ENCODE data around the gene TPI1. TPM values are rescaled to one million over a fixed set of nuclear protein-coding genes. Genes with fewer than 3 reads are reported as not detected.
"Not testable (repeated sequence)": the region's sequence is repeated elsewhere in the genome, so short reads cannot be mapped to it uniquely, and the experiment has no call there.

TPI1 gene
- polyA plus RNA-seq, 1 of the 3 experiments (the other 2 are of a cell fraction), result 1,175 TPM

DNA sequence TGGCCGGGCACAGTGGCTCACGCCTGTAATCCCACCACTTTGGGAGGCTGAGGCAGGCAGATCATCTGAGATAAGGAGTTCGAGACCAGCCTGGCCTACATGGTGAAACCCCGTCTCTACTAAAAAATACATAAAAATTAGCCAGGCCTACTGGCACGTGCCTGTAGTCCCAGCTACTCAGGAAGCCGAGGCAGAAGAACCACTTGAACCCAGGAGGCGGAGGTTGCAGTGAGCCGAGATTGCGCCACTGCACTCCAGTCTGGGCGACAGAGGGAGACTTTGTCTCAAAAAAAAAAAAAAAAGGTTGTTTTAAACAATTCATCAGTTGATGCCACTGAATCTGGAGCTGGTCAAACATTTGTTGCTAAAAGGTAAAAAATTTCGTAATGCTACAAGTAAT is 12.5 kb downstream of the TPI1 start:
- H3K4me2 ChIP-seq, POLR2A ChIA-PET, H3K9me2 ChIP-seq: not testable (repeated sequence)

DNA sequence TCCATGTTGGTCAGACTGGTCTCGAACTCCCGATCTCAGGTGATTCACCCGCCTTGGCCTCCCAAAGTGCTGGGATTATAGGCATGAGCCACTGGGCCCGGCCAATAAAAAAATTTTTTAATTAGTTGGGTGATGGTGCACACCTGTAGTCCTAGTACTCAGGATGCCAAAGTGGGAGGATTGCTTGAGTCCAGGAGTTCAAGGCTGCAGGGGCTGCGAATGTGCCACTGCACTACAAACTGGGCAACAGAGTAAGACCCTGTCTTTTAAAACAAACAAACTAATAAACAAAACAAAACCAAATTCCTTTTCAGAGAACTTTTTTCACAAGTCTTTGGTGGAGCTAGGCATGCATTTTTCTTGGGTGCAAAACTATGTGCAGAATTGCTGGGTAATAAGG is 15.9 kb downstream of the TPI1 start:
- H3K4me1 ChIP-seq (ENCODE audit: control insufficient read depth in 1 of 2, insufficient read depth in 2 of 2, low read depth in 1 of 2, low read length in 1 of 2), result no peaks in the 10 kb centered on the region
- no peak overlapping the region for H3K4me3 ChIP-seq (ENCODE audit: low read depth in 2 of 2, low read length in 1 of 2)
- no peak for TF ChIP-seq TAF1 (IDR thresholded peaks at IDR 0.05; ENCODE audit: borderline replicate concordance, low read depth, low read length)
- no peak for TF ChIP-seq CHD2 (IDR thresholded peaks at IDR 0.05; ENCODE audit: low read length, partially characterized antibody)
- TF ChIP-seq FOXM1 (IDR thresholded peaks at IDR 0.05; ENCODE audit: low read depth), result no peak
- no peak for TF ChIP-seq MXI1 (IDR thresholded peaks at IDR 0.05; ENCODE audit: low read depth, low read length)
- no peak for TF ChIP-seq GATA2 (CRISPR knock-in tag; IDR thresholded peaks at IDR 0.05)
- TF ChIP-seq, protein P1, sequence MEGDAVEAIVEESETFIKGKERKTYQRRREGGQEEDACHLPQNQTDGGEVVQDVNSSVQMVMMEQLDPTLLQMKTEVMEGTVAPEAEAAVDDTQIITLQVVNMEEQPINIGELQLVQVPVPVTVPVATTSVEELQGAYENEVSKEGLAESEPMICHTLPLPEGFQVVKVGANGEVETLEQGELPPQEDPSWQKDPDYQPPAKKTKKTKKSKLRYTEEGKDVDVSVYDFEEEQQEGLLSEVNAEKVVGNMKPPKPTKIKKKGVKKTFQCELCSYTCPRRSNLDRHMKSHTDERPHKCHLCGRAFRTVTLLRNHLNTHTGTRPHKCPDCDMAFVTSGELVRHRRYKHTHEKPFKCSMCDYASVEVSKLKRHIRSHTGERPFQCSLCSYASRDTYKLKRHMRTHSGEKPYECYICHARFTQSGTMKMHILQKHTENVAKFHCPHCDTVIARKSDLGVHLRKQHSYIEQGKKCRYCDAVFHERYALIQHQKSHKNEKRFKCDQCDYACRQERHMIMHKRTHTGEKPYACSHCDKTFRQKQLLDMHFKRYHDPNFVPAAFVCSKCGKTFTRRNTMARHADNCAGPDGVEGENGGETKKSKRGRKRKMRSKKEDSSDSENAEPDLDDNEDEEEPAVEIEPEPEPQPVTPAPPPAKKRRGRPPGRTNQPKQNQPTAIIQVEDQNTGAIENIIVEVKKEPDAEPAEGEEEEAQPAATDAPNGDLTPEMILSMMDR (IDR thresholded peaks at IDR 0.05), result no peak
- no peak for TF ChIP-seq SMC3 (IDR thresholded peaks at IDR 0.05; ENCODE audit: low read depth, low read length)
- no peaks in the 10 kb centered on the region for H3K9me3 ChIP-seq
- no peak overlapping the region for H3K27ac ChIP-seq (ENCODE audit: low read depth in 2 of 2, low read length in 1 of 2)
- H4K20me1 ChIP-seq (ENCODE audit: insufficient read depth), result no peaks in the 10 kb centered on the region
- no peak overlapping the region for H2AFZ ChIP-seq (ENCODE audit: low read depth)
- H3K4me2 ChIP-seq, result no peak overlapping the region
- ChIA-PET POLR2A (no interaction called here), CTCF (interaction anchor here (2.7 to 5.2 kb wide), 3 partner anchors 8 to 14 kb away, joined by 14 to 56 read pairs (median 25); partner anchors contain the start of gene SPSB2)
- H3K9me2 ChIP-seq, result no peaks in the 10 kb centered on the region
- H3K9ac ChIP-seq, result no peak overlapping the region
- H3K79me2 ChIP-seq (ENCODE audit: insufficient read depth), result no peaks in the 10 kb centered on the region
- H3F3A ChIP-seq (replicated peaks; ENCODE audit: insufficient read depth), result peaks cover 3% of the 10 kb centered on the region
- H3K36me3 ChIP-seq (replicated peaks in 1 of 2; ENCODE audit: control insufficient read depth in 1 of 2, insufficient read depth in 2 of 2, low read length in 1 of 2), result peaks cover 4 to 5% of the 10 kb centered on the region in 2 experiments
- 96% methylated on average over 5 of the region's 5 CpGs for WGBS (ENCODE audit: low lambda C conversion rate)
- no peak for DNase-seq
- H3K27me3 ChIP-seq (ENCODE audit: insufficient read depth), result no peaks in the 10 kb centered on the region

More for the DNA sequence above, 12.5 kb downstream of the TPI1 start:
- H3K36me3 ChIP-seq (replicated peaks in 1 of 2; ENCODE audit: control insufficient read depth in 1 of 2, insufficient read depth in 2 of 2, low read length in 1 of 2); H3K27me3 ChIP-seq (ENCODE audit: insufficient read depth); H3K27ac ChIP-seq (ENCODE audit: low read depth in 2 of 2, low read length in 1 of 2); H3K9ac ChIP-seq; H3K4me3 ChIP-seq (ENCODE audit: low read depth in 2 of 2, low read length in 1 of 2); H2AFZ ChIP-seq (ENCODE audit: low read depth); H3K9me3 ChIP-seq; H4K20me1 ChIP-seq (ENCODE audit: insufficient read depth); H3F3A ChIP-seq (replicated peaks; ENCODE audit: insufficient read depth); H3K4me1 ChIP-seq (ENCODE audit: control insufficient read depth in 1 of 2, insufficient read depth in 2 of 2, low read depth in 1 of 2, low read length in 1 of 2); DNase-seq: not testable (repeated sequence)
- 96% methylated on average over 11 of the region's 11 CpGs for WGBS (ENCODE audit: low lambda C conversion rate)
- CTCF ChIA-PET, result interaction anchor here (1.0 to 2.5 kb wide), 2 partner anchors 11 to 34 kb away, joined by 3 to 9 read pairs; no protein-coding TSS in a partner anchor
- peaks cover 12% of the 10 kb centered on the region; the same call in 1 of the 2 replicates for H3K79me2 ChIP-seq (ENCODE audit: insufficient read depth)

DNA sequence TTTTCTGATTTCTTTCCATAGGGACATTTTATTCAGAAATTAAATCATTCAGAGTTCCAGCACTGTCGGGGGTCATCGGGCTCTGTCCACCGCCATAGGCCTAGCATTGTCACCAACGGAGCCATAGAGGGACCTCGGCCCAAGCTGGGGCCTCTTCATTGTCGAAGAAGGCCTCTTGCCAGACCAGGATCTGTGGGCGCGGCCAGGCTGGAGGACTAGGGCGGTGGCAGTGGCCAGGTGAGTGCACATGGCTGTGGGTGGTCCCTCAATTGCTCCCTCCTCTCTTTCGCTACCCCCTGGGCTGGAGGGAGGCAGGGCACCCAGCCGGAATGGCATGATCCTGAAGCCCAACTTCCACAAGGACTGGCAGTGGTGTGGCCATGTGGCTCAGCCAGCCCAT is 16.4 kb downstream of the TPI1 start:
- ChIA-PET CTCF (interaction anchor here (4.5 to 5.2 kb wide), 2 partner anchors 11 to 14 kb away, joined by 25 to 56 read pairs; partner anchors contain the start of gene SPSB2), POLR2A (interaction anchor here (1.7 kb wide), 1 partner anchor 14 kb away, joined by 4 read pairs; no protein-coding TSS in a partner anchor)
- no peak for DNase-seq
- WGBS (ENCODE audit: low lambda C conversion rate), result 98% methylated on average over 8 of the region's 11 CpGs
- H3F3A ChIP-seq (replicated peaks; ENCODE audit: insufficient read depth), result peaks cover 3% of the 10 kb centered on the region
- H4K20me1 ChIP-seq (ENCODE audit: insufficient read depth), result no peaks in the 10 kb centered on the region
- H3K4me2 ChIP-seq, result no peak overlapping the region
- H3K9me2 ChIP-seq, result no peaks in the 10 kb centered on the region
- no peak overlapping the region for H2AFZ ChIP-seq (ENCODE audit: low read depth)
- H3K9ac ChIP-seq, result no peak overlapping the region
- no peak overlapping the region for H3K4me3 ChIP-seq (ENCODE audit: low read depth in 2 of 2, low read length in 1 of 2)
- no peaks in the 10 kb centered on the region for H3K9me3 ChIP-seq
- H3K27ac ChIP-seq (ENCODE audit: low read depth in 2 of 2, low read length in 1 of 2), result no peak overlapping the region
- no peaks in the 10 kb centered on the region for H3K79me2 ChIP-seq (ENCODE audit: insufficient read depth)
- no peaks in the 10 kb centered on the region for H3K27me3 ChIP-seq (ENCODE audit: insufficient read depth)
- no peaks in the 10 kb centered on the region for H3K4me1 ChIP-seq (ENCODE audit: control insufficient read depth in 1 of 2, insufficient read depth in 2 of 2, low read depth in 1 of 2, low read length in 1 of 2)
- peaks cover 4 to 5% of the 10 kb centered on the region in 2 experiments for H3K36me3 ChIP-seq (replicated peaks in 1 of 2; ENCODE audit: control insufficient read depth in 1 of 2, insufficient read depth in 2 of 2, low read length in 1 of 2)
- no peak for TF ChIP-seq EP300 (IDR thresholded peaks at IDR 0.05; ENCODE audit: borderline replicate concordance in 1 of 2, low read depth in 1 of 2, low read length in 1 of 2)
- TF ChIP-seq ELF1 (IDR thresholded peaks at IDR 0.05), result no peak
- no peak for TF ChIP-seq FOSL2 (IDR thresholded peaks at IDR 0.05; ENCODE audit: borderline replicate concordance, low read depth)
- TF ChIP-seq RXRA (IDR thresholded peaks at IDR 0.05; ENCODE audit: borderline replicate concordance, low read depth), result no peak
- TF ChIP-seq, protein P2, sequence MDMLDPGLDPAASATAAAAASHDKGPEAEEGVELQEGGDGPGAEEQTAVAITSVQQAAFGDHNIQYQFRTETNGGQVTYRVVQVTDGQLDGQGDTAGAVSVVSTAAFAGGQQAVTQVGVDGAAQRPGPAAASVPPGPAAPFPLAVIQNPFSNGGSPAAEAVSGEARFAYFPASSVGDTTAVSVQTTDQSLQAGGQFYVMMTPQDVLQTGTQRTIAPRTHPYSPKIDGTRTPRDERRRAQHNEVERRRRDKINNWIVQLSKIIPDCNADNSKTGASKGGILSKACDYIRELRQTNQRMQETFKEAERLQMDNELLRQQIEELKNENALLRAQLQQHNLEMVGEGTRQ (IDR thresholded peaks at IDR 0.05; ENCODE audit: borderline replicate concordance, low read depth, low read length), result no peak
- no peak for TF ChIP-seq RCOR1 (IDR thresholded peaks at IDR 0.05; ENCODE audit: low read length)
- no peak for TF ChIP-seq TCF12 (IDR thresholded peaks at IDR 0.05)
- TF ChIP-seq GABPA (IDR thresholded peaks at IDR 0.05; ENCODE audit: low read depth), result no peak
- no peak for TF ChIP-seq SIN3A (IDR thresholded peaks at IDR 0.05; ENCODE audit: borderline replicate concordance, low read depth, low read length)
- TF ChIP-seq, protein P3, sequence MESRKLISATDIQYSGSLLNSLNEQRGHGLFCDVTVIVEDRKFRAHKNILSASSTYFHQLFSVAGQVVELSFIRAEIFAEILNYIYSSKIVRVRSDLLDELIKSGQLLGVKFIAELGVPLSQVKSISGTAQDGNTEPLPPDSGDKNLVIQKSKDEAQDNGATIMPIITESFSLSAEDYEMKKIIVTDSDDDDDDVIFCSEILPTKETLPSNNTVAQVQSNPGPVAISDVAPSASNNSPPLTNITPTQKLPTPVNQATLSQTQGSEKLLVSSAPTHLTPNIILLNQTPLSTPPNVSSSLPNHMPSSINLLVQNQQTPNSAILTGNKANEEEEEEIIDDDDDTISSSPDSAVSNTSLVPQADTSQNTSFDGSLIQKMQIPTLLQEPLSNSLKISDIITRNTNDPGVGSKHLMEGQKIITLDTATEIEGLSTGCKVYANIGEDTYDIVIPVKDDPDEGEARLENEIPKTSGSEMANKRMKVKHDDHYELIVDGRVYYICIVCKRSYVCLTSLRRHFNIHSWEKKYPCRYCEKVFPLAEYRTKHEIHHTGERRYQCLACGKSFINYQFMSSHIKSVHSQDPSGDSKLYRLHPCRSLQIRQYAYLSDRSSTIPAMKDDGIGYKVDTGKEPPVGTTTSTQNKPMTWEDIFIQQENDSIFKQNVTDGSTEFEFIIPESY (IDR thresholded peaks at IDR 0.05; ENCODE audit: borderline replicate concordance, low read depth), result no peak
- TF ChIP-seq MXI1 (IDR thresholded peaks at IDR 0.05; ENCODE audit: low read depth, low read length), result no peak
- no peak for TF ChIP-seq FOXM1 (IDR thresholded peaks at IDR 0.05; ENCODE audit: low read depth)

Measured in SK-N-SH (cell line).